Stimulated activated effector memory CD8-positive, alpha-beta T cell treated with anti-CD3 and anti-CD28 coated beads, Interleukin-12 subunit alpha, Interleukin-12 subunit beta, amount 100 ng/mL, for 72 hours (primary cell): ENCODE measurements around the gene COA3.
A peak's percentile ranks its signal among the peaks of the same experiment; 100 is the strongest.

ENCODE experiments used
- ATAC-seq: fragments of 150-1000 bp; cut with Tn5 transposase; 2 replicates; pipeline ENCODE4 v1.10.0; 2021
- DNase-seq, 2 donors: peaks; one replicate each; pipeline ENCODE4 v3.0.0; 2021 to 2022; ENCODE audit warnings: low spot score in 2 of 2
- H3K27ac Mint-ChIP-seq: one replicate; pipeline ENCODE4 v1.8.0; 2022; ENCODE audit warnings: mild to moderate bottlenecking, mixed read lengths
- H3K36me3 Mint-ChIP-seq: one replicate; pipeline ENCODE4 v1.8.0; 2022; ENCODE audit warnings: mild to moderate bottlenecking, mixed read lengths
- H3K4me1 Mint-ChIP-seq: one replicate; pipeline ENCODE4 v1.8.0; 2022; ENCODE audit warnings: mixed read lengths
- H3K4me3 Mint-ChIP-seq: one replicate; pipeline ENCODE4 v1.8.0; 2022; ENCODE audit warnings: mild to moderate bottlenecking, mixed read lengths
- H3K9me3 Mint-ChIP-seq: one replicate; pipeline ENCODE4 v1.8.0; 2022; ENCODE audit warnings: mixed read lengths

The COA3 gene

GRCh38 chr17:42832213-42832933 is 33.9 kb upstream of the COA3 start:
- no peaks in the 10 kb centered on the region for H3K9me3 Mint-ChIP-seq
- H3K4me3 Mint-ChIP-seq: peak overlapping the region; percentile 93
- H3K27ac Mint-ChIP-seq: peak overlapping the region; percentile 98
- no peak for DNase-seq
- H3K36me3 Mint-ChIP-seq: peaks cover 46% of the 10 kb centered on the region
- ATAC-seq: peak; percentile 61
- peaks cover 22% of the 10 kb centered on the region for H3K4me1 Mint-ChIP-seq

GRCh38 chr17:42830971-42831370 is 32.5 kb upstream of the COA3 start:
- Mint-ChIP-seq H3K27ac (no peak overlapping the region), H3K9me3 (no peaks in the 10 kb centered on the region), H3K4me3 (no peak overlapping the region), H3K36me3 (peaks cover 32% of the 10 kb centered on the region), H3K4me1 (peaks cover 22% of the 10 kb centered on the region)
- DNase-seq: no peak
- ATAC-seq: no peak

DNA sequence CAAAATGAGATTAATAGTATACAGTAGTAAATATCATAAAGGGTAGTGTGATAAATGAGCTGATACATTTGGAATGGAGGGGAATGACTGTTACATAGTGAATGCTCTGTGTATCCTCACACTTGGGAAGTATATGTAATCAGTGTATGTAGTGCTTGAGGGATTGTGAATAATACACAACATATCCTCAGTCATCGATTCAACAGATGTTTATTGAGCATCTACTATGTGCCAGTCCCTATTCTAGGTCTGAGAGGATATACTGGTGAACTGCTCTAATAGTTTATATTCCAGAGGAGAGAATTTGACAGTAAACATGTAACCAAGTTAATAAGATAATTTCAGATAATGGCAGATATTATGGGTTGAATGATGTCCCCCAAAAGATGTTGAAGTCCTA is 29.0 kb upstream of the COA3 start:
- Mint-ChIP-seq H3K4me3 (no peak overlapping the region), H3K36me3 (peaks cover 10% of the 10 kb centered on the region), H3K27ac (no peak overlapping the region), H3K4me1 (peaks cover 29% of the 10 kb centered on the region), H3K9me3 (no peaks in the 10 kb centered on the region)
- no peak for DNase-seq
- ATAC-seq: no peak

GRCh38 chr17:42821176-42821575 is 22.7 kb upstream of the COA3 start:
- Mint-ChIP-seq H3K27ac (peak overlapping the region; percentile 59), H3K9me3 (no peaks in the 10 kb centered on the region), H3K36me3 (peaks cover 73% of the 10 kb centered on the region), H3K4me3 (no peak overlapping the region), H3K4me1 (peaks cover 41% of the 10 kb centered on the region)
- DNase-seq (no peak), ATAC-seq (no peak)

DNA sequence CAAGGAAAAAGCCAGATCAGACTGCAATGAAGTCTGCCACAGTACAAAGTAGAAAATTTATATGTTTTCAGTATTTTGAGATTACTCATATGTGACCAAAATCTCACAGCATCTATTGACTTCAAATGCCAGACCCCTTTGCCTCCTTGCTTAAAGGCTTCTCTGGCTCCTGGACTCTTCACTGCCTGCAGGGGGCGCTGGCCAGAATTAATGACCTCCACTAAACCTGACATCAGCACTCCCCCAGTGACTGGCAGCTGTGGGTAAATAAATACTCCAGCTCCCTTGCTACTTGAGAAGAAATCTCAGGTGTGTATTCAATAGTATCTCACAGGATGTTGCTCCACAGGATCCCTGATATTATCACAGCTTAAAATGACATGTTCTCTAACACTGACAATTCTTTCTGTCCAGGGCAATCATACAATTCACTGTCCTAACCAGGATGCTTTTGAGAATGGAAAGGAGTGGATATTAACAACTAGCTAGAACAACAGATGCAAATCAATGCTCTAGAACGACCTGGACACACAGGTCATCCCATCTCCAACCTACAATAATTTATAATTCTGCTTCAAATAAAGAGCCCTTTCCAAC is 21.5 kb upstream of the COA3 start:
- peaks cover 41% of the 10 kb centered on the region for H3K4me1 Mint-ChIP-seq
- DNase-seq: peak; percentile 59 to 81
- H3K4me3 Mint-ChIP-seq: no peak overlapping the region
- no peaks in the 10 kb centered on the region for H3K9me3 Mint-ChIP-seq
- peak; percentile 60 for ATAC-seq
- H3K36me3 Mint-ChIP-seq: peaks cover 84% of the 10 kb centered on the region
- no peak overlapping the region for H3K27ac Mint-ChIP-seq

- no peak for DNase-seq
- Mint-ChIP-seq H3K36me3 (peaks cover 95% of the 10 kb centered on the region), H3K9me3 (no peaks in the 10 kb centered on the region), H3K4me1 (peaks cover 29% of the 10 kb centered on the region), H3K4me3 (no peak overlapping the region), H3K27ac (peak overlapping the region; percentile 26)
- ATAC-seq: no peak
These were observed 19.9 kb upstream of the COA3 start for GRCh38 chr17:42818379-42818778.

DNA sequence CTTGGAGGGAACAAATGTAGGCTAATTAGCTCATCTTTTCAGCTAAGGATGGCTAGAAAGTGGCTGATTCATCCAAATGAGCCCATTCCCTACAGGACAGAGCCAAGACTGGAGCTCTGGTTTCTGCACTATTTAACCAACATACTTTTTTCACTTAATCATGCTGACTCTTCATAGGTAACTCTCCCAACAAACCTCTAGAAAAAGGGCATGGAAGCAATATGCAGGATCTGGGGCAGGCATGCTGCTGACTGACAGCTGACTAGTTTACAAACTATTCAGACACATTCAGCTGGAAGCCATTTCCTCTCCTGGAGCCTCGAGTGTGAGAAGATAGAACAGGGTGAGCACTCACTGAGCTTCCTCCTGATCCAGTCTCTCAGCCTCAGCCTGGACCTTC is 19.4 kb upstream of the COA3 start:
- Mint-ChIP-seq H3K27ac (peak overlapping the region; percentile 26), H3K36me3 (peaks cover 100% of the 10 kb centered on the region), H3K4me3 (no peak overlapping the region), H3K9me3 (no peaks in the 10 kb centered on the region), H3K4me1 (peaks cover 24% of the 10 kb centered on the region)
- DNase-seq (no peak), ATAC-seq (no peak)

DNA sequence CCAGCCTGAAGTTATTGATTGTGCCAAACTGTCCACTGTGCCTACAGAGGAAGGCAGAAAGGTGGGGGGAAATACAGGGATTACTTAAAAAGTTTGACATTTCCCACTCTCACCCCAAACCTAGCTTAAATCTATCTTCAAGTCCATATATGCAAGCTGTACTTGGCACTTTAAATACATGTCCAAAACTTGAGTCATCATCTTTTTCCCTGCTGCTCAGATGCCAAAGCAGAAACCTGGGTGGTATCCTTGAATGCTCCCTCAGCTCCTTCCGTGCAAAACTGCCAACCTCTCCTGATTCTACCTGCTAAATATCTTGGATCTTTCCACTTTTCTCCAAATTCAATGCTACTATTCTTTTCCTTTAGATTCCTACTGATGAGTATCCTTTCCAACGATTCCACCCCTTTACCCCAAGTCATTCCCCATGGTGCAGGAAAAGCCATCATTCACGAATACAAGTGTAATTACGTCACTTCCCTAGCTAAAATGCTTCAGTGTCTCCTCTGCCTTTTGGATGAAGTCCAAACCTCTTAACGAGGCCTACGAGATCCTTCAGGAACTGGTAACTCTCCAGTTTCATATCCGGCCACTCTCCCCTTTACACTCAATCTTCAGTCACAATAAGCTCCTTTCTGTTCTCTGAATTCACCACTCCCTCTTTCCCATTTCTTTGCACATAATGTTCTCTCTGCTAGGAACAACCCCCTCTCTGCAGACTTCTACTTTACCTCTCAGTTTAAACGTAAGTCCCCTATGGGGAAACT is 16.3 kb upstream of the COA3 start:
- Mint-ChIP-seq H3K36me3 (peaks cover 100% of the 10 kb centered on the region), H3K4me3 (no peak overlapping the region), H3K9me3 (no peaks in the 10 kb centered on the region), H3K4me1 (peaks cover 6% of the 10 kb centered on the region), H3K27ac (no peak overlapping the region)
- DNase-seq (no peak), ATAC-seq (no peak)

GRCh38 chr17:42809250-42809649 is 10.7 kb upstream of the COA3 start:
- Mint-ChIP-seq H3K4me1 (no peaks in the 10 kb centered on the region), H3K27ac (no peak overlapping the region), H3K4me3 (no peak overlapping the region), H3K9me3 (no peaks in the 10 kb centered on the region), H3K36me3 (peaks cover 60% of the 10 kb centered on the region)
- no peak for ATAC-seq
- DNase-seq: no peak

- Mint-ChIP-seq H3K4me1 (no peaks in the 10 kb centered on the region), H3K4me3 (no peak overlapping the region), H3K9me3 (no peaks in the 10 kb centered on the region), H3K27ac (peak overlapping the region; percentile 29), H3K36me3 (peaks cover 30% of the 10 kb centered on the region)
- DNase-seq (no peak), ATAC-seq (no peak)
These were observed 7.7 kb upstream of the COA3 start for GRCh38 chr17:42806249-42806648.

DNA sequence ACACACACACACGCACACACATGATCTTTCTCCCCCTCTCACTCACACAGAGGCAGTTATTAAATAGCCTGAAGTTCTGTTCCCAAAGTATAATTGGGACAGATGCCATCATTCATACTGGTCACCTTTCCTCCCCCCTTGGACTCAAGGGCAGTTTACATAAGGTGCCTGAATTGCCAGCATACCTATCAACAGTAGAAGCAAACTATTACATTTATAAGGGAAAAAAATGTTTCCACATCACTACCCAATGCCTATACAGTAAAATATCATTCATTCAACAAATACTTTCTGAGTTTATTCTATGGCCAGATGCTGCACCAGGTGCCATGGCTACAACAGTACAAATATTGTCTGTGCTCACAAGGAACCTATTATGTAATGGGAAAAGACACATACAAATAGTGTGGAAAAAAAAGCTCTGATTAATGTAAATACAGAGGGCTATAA is 6.4 kb upstream of the COA3 start:
- no peak overlapping the region for H3K27ac Mint-ChIP-seq
- ATAC-seq (no peak), DNase-seq (no peak)
- no peaks in the 10 kb centered on the region for H3K4me1 Mint-ChIP-seq
- peaks cover 17% of the 10 kb centered on the region for H3K36me3 Mint-ChIP-seq
- H3K4me3 Mint-ChIP-seq: no peak overlapping the region
- no peaks in the 10 kb centered on the region for H3K9me3 Mint-ChIP-seq

DNA sequence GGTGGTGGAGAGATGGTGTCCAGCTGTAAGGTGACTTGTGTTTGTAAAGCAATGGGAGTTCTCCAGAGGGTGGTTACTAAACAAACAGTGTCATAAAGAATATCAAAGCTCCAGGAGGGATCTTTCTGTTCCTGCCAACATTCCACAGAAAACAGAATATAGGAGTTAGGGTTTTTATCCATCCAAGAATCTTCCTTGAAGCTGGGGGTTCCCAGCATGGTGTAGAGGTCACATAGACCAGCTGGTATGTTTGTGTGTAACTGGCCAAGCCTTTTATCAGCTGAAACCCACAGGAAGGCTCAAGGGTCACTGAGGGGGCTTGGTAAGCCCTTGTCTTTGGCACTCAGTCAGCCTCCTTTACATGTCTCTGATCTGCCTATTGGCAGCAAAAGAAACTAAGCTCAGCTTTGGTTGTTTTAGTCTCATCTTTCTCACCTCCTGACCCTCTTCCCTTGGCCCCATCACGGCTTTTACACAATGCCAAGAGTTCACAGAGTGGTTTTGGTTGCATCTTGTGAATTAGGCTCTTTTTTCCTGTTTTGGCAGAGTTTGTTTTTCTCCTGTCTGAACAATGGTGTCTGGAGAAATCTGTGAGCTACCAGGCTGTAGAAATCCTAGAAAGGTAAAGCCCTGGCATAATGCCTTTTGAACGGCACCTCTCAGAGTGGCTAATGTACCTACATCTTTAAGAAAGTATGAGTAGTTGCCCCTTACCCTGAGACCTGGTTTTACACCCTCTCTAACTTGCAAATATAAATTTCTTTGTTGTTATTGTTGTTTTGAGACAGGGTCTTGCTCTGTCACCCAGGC is 4.8 kb upstream of the COA3 start:
- DNase-seq: no peak
- no peaks in the 10 kb centered on the region for H3K9me3 Mint-ChIP-seq
- H3K4me1 Mint-ChIP-seq: peaks cover 8% of the 10 kb centered on the region
- ATAC-seq: no peak
- no peak overlapping the region for H3K4me3 Mint-ChIP-seq
- peak overlapping the region; percentile 48 for H3K27ac Mint-ChIP-seq
- H3K36me3 Mint-ChIP-seq: peaks cover under 1% of the 10 kb centered on the region

DNA sequence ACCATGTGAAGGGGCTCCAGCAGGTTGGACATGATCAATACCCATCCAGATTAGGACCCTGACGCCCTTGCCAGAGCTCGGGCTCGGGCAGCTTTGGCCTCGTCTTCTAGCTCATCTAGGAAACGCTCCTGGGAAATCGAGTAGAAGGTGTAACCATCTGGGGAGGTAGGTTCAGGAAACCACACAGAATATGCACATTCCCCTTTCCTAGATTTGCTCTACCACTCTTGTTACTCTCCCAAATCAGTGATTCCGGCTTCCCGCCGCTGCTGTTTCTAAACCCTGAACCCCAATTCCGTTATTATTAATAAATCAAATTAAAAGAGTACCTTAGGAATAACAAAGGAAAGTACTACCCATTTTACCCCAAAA is 507 bp downstream of the COA3 start:
- peak overlapping the region; percentile 95 for H3K27ac Mint-ChIP-seq
- no peaks in the 10 kb centered on the region for H3K9me3 Mint-ChIP-seq
- peak overlapping the region; percentile 96 for H3K4me3 Mint-ChIP-seq
- H3K36me3 Mint-ChIP-seq: no peaks in the 10 kb centered on the region
- H3K4me1 Mint-ChIP-seq: peaks cover 42% of the 10 kb centered on the region
- DNase-seq (no peak), ATAC-seq (no peak)

GRCh38 chr17:42797067-42798007 is 1.2 kb downstream of the COA3 start:
- DNase-seq: no peak
- Mint-ChIP-seq H3K4me3 (peak overlapping the region; percentile 96), H3K36me3 (no peaks in the 10 kb centered on the region), H3K27ac (peak overlapping the region; percentile 95), H3K9me3 (no peaks in the 10 kb centered on the region), H3K4me1 (peaks cover 42% of the 10 kb centered on the region)
- no peak for ATAC-seq
